GM12878 (cell line): ENCODE results near the gene TFF2. TPM values are rescaled to one million over a fixed set of nuclear protein-coding genes. Genes with fewer than 3 reads are reported as not detected.

Experiments
- CHD2 ChIP-seq: IDR thresholded peaks from 2 replicates; pipeline ENCODE4 v1.6.1; 2011; ENCODE audit warnings: low read depth, low read length, improper control_type of control experiment, borderline replicate concordance
- CREB1 ChIP-seq: IDR thresholded peaks from 2 replicates; pipeline ENCODE4 v1.6.1; 2012; ENCODE audit warnings: low read depth, mild to moderate bottlenecking, inconsistent platforms
- CREM ChIP-seq: IDR thresholded peaks from 2 replicates; pipeline ENCODE4 v1.6.1; 2014; ENCODE audit warnings: antibody characterized with exemption, low read depth
- EED ChIP-seq: sonication (generic); IDR thresholded peaks from 2 replicates; pipeline ENCODE4 v1.6.1; 2016; ENCODE audit warnings: antibody characterized with exemption, low read depth
- EP300 ChIP-seq, 2 experiments: fragments of 150-350 bp in 1 of 2; IDR thresholded peaks; 2 replicates each; pipeline ENCODE4 v1.6.1; 2011 to 2012; ENCODE audit warnings: low read depth in 2 of 2, low read length in 2 of 2, borderline replicate concordance in 1 of 2, improper control_type of control experiment in 1 of 2, inconsistent platforms in 1 of 2; ENCODE audit not compliant: control insufficient read depth in 1 of 2
- FOXM1 ChIP-seq: IDR thresholded peaks from 2 replicates; pipeline ENCODE4 v1.6.1; 2012; ENCODE audit warnings: low read depth, mild to moderate bottlenecking, inconsistent platforms, low read length, moderate library complexity
- MEF2B ChIP-seq: fragments of 450-650 bp; IDR thresholded peaks from 2 replicates; pipeline ENCODE4 v1.6.1; 2018; ENCODE audit warnings: mild to moderate bottlenecking, moderate library complexity; ENCODE audit not compliant: partially characterized antibody, poor library complexity, severe bottlenecking
- MTA2 ChIP-seq: fragments of 450-650 bp; IDR thresholded peaks from 2 replicates; pipeline ENCODE4 v1.6.1; 2016; ENCODE audit warnings: low read depth, mild to moderate bottlenecking, moderate library complexity
- MTA3 ChIP-seq: IDR thresholded peaks from 2 replicates; pipeline ENCODE4 v1.6.1; 2012; ENCODE audit warnings: low read length, inconsistent platforms, borderline replicate concordance
- NFIC ChIP-seq: IDR thresholded peaks from 2 replicates; pipeline ENCODE4 v1.6.1; 2012; ENCODE audit warnings: low read depth, mild to moderate bottlenecking, inconsistent platforms, low read length, moderate library complexity
- PML ChIP-seq: IDR thresholded peaks from 2 replicates; pipeline ENCODE4 v1.6.1; 2012; ENCODE audit warnings: low read length, inconsistent platforms
- POLR2AphosphoS5 ChIP-seq: IDR thresholded peaks from 2 replicates; pipeline ENCODE4 v1.6.1; 2011; ENCODE audit warnings: mild to moderate bottlenecking, low read length, inconsistent platforms
- RAD21 ChIP-seq: IDR thresholded peaks from 2 replicates; pipeline ENCODE4 v1.6.1; 2011; ENCODE audit warnings: mild to moderate bottlenecking, low read depth, low read length, moderate library complexity; ENCODE audit not compliant: insufficient read depth
- RFX5 ChIP-seq: IDR thresholded peaks from 2 replicates; pipeline ENCODE4 v1.6.1; 2011; ENCODE audit warnings: low read depth, low read length, improper control_type of control experiment
- RUNX3 ChIP-seq: IDR thresholded peaks from 2 replicates; pipeline ENCODE4 v1.6.1; 2012; ENCODE audit warnings: low read length, inconsistent platforms
- SMAD1 ChIP-seq: fragments of 450-650 bp; IDR thresholded peaks from 2 replicates; pipeline ENCODE4 v1.6.1; 2018; ENCODE audit warnings: mild to moderate bottlenecking, low read depth; ENCODE audit not compliant: partially characterized antibody
- TAF1 ChIP-seq: IDR thresholded peaks from 2 replicates; pipeline ENCODE4 v1.6.1; 2011; ENCODE audit warnings: mild to moderate bottlenecking, low read depth, low read length, borderline replicate concordance
- TCF12 ChIP-seq: IDR thresholded peaks from 2 replicates; pipeline ENCODE4 v1.6.1; 2011; ENCODE audit warnings: low read depth, mild to moderate bottlenecking, low read length
- YY1 ChIP-seq: IDR thresholded peaks from 2 replicates; pipeline ENCODE4 v1.6.1; 2011; ENCODE audit warnings: low read depth, mild to moderate bottlenecking, low read length
- ZNF217 ChIP-seq: fragments of 450-650 bp; IDR thresholded peaks from 2 replicates; pipeline ENCODE4 v1.6.1; 2017; ENCODE audit warnings: antibody characterized with exemption, mild to moderate bottlenecking
- polyA plus RNA-seq, 11 experiments: library from polyadenylated mRNA; depleted of rRNA in 4 of 11; unstranded in 6 of 11; stranded (reverse) in 5 of 11; fragments of >200 nt; fragmentation: Nextera tagmentation in 4 of 11; fragmentation: Illumina TruSeq in 1 of 11; extraction: Ambion mirVana in 4 of 11; extraction: Trizol in 1 of 11; gene quantifications; 1 replicate in 1 of 11; 2 replicates in 10 of 11; pipeline versions ENCODE4 v1.2.1 to v1.2.3, GENCODE V29; 2011 to 2016; ENCODE audit warnings: inconsistent platforms in 2 of 11, missing spikeins in 2 of 11, low read depth in 1 of 11
- total RNA-seq, 4 experiments: library from RNA; depleted of rRNA in 3 of 4; stranded (reverse); fragments of >200 nt in 3 of 4; fragmentation: Illumina TruSeq in 1 of 4; extraction: Trizol in 1 of 4; gene quantifications; 2 replicates each; pipeline versions ENCODE4 v1.2.1 to v1.2.3, GENCODE V29; 2013 to 2021
- TF ChIP-seq, protein P1 (sequence below): fragments of 450-650 bp; IDR thresholded peaks from 2 replicates; pipeline ENCODE4 v1.6.1; 2017; ENCODE audit warnings: mild to moderate bottlenecking, moderate library complexity
- TF ChIP-seq, protein P2 (sequence below): IDR thresholded peaks from 2 replicates; pipeline ENCODE4 v1.6.1; 2011; ENCODE audit warnings: borderline replicate concordance, low read depth, mild to moderate bottlenecking, moderate library complexity, low read length; ENCODE audit not compliant: insufficient read depth, poor library complexity, severe bottlenecking
- TF ChIP-seq, protein P3 (sequence below), 3 experiments: IDR thresholded peaks in 2 of 3; conservative IDR thresholded peaks in 1 of 3; 2 replicates each; pipeline ENCODE4 v1.5.1; 2011; ENCODE audit warnings: low read depth in 3 of 3, low read length in 3 of 3, mild to moderate bottlenecking in 3 of 3, control low read depth in 2 of 3, moderate library complexity in 2 of 3, inconsistent platforms in 1 of 3, mixed read lengths in 1 of 3; ENCODE audit not compliant: control insufficient read depth in 2 of 3, insufficient read depth in 1 of 3; ENCODE audit errors: extremely low read depth in 1 of 3

The TFF2 gene
- total and polyA plus RNA-seq, 10 of the 15 experiments (the other 5 are each of a cell fraction or from before 2014, with no cell fraction given): 0.56 TPM; not detected in 9

DNA sequence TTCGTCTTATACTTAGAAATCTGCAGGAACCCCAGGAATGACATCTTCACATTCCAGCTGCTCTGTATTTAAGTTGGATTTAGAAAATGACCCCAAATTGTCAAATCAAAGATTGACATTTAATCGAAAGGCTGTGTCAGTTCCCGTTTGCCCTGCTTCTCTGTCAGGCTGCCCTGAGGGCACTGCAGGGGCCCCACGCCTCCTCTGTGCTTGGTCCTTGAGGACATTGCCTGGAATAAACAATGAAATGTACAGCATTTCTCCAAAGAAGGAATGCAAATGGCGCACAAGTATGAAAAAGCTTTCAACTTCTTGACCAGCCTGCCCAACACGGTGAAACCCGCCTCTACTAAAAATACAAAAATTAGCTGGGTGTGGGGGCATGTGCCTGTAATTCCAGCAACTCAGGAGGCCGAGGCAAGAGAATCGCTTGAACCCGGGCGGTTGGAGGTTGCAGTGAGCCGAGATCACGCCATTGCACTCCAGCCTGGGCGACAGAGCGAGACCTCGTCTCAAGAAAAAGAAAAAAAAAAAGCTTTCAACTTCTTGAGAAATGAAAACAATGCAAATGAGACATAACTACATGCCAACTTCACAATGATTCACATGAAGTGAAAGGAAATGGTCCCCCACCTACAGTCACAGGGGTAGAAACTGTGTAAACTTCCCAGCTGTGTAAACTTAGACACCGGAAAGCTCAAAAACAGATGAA is 42.1 kb upstream of the TFF2 start (continued):
- TF ChIP-seq, protein P1, sequence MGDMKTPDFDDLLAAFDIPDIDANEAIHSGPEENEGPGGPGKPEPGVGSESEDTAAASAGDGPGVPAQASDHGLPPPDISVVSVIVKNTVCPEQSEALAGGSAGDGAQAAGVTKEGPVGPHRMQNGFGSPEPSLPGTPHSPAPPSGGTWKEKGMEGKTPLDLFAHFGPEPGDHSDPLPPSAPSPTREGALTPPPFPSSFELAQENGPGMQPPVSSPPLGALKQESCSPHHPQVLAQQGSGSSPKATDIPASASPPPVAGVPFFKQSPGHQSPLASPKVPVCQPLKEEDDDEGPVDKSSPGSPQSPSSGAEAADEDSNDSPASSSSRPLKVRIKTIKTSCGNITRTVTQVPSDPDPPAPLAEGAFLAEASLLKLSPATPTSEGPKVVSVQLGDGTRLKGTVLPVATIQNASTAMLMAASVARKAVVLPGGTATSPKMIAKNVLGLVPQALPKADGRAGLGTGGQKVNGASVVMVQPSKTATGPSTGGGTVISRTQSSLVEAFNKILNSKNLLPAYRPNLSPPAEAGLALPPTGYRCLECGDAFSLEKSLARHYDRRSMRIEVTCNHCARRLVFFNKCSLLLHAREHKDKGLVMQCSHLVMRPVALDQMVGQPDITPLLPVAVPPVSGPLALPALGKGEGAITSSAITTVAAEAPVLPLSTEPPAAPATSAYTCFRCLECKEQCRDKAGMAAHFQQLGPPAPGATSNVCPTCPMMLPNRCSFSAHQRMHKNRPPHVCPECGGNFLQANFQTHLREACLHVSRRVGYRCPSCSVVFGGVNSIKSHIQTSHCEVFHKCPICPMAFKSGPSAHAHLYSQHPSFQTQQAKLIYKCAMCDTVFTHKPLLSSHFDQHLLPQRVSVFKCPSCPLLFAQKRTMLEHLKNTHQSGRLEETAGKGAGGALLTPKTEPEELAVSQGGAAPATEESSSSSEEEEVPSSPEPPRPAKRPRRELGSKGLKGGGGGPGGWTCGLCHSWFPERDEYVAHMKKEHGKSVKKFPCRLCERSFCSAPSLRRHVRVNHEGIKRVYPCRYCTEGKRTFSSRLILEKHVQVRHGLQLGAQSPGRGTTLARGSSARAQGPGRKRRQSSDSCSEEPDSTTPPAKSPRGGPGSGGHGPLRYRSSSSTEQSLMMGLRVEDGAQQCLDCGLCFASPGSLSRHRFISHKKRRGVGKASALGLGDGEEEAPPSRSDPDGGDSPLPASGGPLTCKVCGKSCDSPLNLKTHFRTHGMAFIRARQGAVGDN: peak; percentile 73; the same call in 1 of the 2 replicates
- TF ChIP-seq, protein P2, sequence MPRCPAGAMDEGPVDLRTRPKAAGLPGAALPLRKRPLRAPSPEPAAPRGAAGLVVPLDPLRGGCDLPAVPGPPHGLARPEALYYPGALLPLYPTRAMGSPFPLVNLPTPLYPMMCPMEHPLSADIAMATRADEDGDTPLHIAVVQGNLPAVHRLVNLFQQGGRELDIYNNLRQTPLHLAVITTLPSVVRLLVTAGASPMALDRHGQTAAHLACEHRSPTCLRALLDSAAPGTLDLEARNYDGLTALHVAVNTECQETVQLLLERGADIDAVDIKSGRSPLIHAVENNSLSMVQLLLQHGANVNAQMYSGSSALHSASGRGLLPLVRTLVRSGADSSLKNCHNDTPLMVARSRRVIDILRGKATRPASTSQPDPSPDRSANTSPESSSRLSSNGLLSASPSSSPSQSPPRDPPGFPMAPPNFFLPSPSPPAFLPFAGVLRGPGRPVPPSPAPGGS: peak; percentile 99
- TF ChIP-seq RAD21 (peak; percentile 34), FOXM1 (peak; percentile 60; the same call in 1 of the 2 replicates), RUNX3 (peak; percentile 59), CREB1 (peak; percentile 60), YY1 (peak; percentile 72), PML (peak; percentile 62; the same call in 1 of the 2 replicates), MTA3 (peak; percentile 82; the same call in 1 of the 2 replicates), TCF12 (peak; percentile 90), TAF1 (peak; percentile 17; the same call in 1 of the 2 replicates), RFX5 (no peak), POLR2AphosphoS5 (peak; percentile 64; the same call in 1 of the 2 replicates), MEF2B (peak; percentile 95), CHD2 (peak; percentile 45; the same call in 1 of the 2 replicates), ZNF217 (peak; percentile 49; the same call in 1 of the 2 replicates), MTA2 (peak; percentile 47; the same call in 1 of the 2 replicates), CREM (no peak; the same call in none of the 2 replicates), EP300 (IDR thresholded peaks at IDR 0.05; ENCODE audit: borderline replicate concordance in 1 of 2, control insufficient read depth in 1 of 2, low read depth in 2 of 2, low read length in 2 of 2) (peak in 1 of 2 experiments; percentile 13; a peak in 1 of 4 replicates), SMAD1 (peak; percentile 43), NFIC (peak; percentile 80), EED (peak; percentile 55; the same call in 1 of the 2 replicates)
- TF ChIP-seq, protein P3, sequence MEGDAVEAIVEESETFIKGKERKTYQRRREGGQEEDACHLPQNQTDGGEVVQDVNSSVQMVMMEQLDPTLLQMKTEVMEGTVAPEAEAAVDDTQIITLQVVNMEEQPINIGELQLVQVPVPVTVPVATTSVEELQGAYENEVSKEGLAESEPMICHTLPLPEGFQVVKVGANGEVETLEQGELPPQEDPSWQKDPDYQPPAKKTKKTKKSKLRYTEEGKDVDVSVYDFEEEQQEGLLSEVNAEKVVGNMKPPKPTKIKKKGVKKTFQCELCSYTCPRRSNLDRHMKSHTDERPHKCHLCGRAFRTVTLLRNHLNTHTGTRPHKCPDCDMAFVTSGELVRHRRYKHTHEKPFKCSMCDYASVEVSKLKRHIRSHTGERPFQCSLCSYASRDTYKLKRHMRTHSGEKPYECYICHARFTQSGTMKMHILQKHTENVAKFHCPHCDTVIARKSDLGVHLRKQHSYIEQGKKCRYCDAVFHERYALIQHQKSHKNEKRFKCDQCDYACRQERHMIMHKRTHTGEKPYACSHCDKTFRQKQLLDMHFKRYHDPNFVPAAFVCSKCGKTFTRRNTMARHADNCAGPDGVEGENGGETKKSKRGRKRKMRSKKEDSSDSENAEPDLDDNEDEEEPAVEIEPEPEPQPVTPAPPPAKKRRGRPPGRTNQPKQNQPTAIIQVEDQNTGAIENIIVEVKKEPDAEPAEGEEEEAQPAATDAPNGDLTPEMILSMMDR (IDR thresholded peaks at IDR 0.05 in 2 of 3, conservative IDR thresholded peaks at IDR 0.05 in 1 of 3; ENCODE audit: control insufficient read depth in 2 of 3, extremely low read depth in 1 of 3, insufficient read depth in 1 of 3, low read depth in 3 of 3, low read length in 3 of 3): no peak
